SK-N-SH (cell line): ENCODE measurements around the gene AHNAK2.

Experiments used
- CHD2 ChIP-seq: fragments of 150-350 bp; IDR thresholded peaks from 2 replicates; pipeline ENCODE4 v1.6.1; 2018; ENCODE audit warnings: low read length; ENCODE audit not compliant: partially characterized antibody
- ELF1 ChIP-seq: IDR thresholded peaks from 2 replicates; pipeline ENCODE4 v1.4.0; 2012
- FOXJ3 ChIP-seq: sonication (generic); formaldehyde crosslinking; IDR thresholded peaks from 2 replicates; pipeline ENCODE4 v1.5.1; 2020; ENCODE audit warnings: mild to moderate bottlenecking, missing genetic modification reagents
- NRF1 ChIP-seq: IDR thresholded peaks from 2 replicates; pipeline ENCODE4 v1.6.1; 2012; ENCODE audit warnings: low read depth, mild to moderate bottlenecking, low read length
- POLR2AphosphoS5 ChIP-seq: IDR thresholded peaks from 2 replicates; pipeline ENCODE4 v1.6.1; 2012; ENCODE audit warnings: low read depth, low read length
- RFX5 ChIP-seq: IDR thresholded peaks from 2 replicates; pipeline ENCODE4 v1.6.1; 2012; ENCODE audit warnings: mild to moderate bottlenecking, improper control_type of control experiment, low read length
- RXRA ChIP-seq: IDR thresholded peaks from 2 replicates; pipeline ENCODE4 v1.4.0; 2012; ENCODE audit warnings: low read depth, mild to moderate bottlenecking, borderline replicate concordance
- TAF1 ChIP-seq: IDR thresholded peaks from 2 replicates; pipeline ENCODE4 v1.6.1; 2012; ENCODE audit warnings: low read depth, mild to moderate bottlenecking, low read length, moderate library complexity, borderline replicate concordance
- TCF12 ChIP-seq: IDR thresholded peaks from 2 replicates; pipeline ENCODE4 v1.4.0; 2012
- TEAD4 ChIP-seq: IDR thresholded peaks from 2 replicates; pipeline ENCODE4 v1.4.0; 2012; ENCODE audit warnings: mild to moderate bottlenecking, borderline replicate concordance; ENCODE audit not compliant: insufficient read depth
- YY1 ChIP-seq: IDR thresholded peaks from 2 replicates; pipeline ENCODE4 v1.4.0; 2012; ENCODE audit warnings: low read depth, mild to moderate bottlenecking
- TF ChIP-seq, protein P1 (sequence below): fragments of 200-600 bp; sonication (generic); IDR thresholded peaks from 2 replicates; pipeline ENCODE4 v1.6.1; 2017; ENCODE audit warnings: antibody characterized with exemption, mild to moderate bottlenecking, moderate library complexity
- TF ChIP-seq, protein P2 (sequence below): IDR thresholded peaks from 2 replicates; pipeline ENCODE4 v1.4.0; 2012; ENCODE audit warnings: low read depth
- TF ChIP-seq, protein P3 (sequence below): IDR thresholded peaks from 2 replicates; pipeline ENCODE4 v1.4.0; 2012; ENCODE audit warnings: low read depth, borderline replicate concordance

DNA sequence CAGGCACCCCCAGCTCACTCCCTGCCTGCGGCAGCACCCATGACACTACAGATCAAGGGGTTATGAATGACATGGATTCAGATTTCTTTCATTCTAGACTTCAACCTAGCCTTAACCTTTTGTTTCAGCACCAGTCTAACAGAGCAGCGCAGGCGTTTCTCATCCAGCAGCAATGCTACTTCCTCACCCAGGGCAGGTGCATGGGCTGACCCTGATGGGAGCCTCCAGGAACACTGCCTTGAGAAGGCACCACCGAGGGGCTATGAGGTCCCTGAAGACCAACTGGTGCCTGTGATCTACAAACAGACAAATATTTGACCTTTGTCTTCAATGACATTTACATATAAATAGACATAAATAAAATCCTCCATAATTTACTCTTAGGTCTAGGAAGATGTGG lies 31.9 kb upstream of the AHNAK2 start:
- TF ChIP-seq ELF1 (no peak), NRF1 (no peak), YY1 (no peak), POLR2AphosphoS5 (no peak), CHD2 (no peak), TCF12 (no peak), RXRA (no peak), RFX5 (no peak), TEAD4 (no peak), FOXJ3 (CRISPR knock-in tag) (no peak), TAF1 (no peak)
- TF ChIP-seq, protein P1, sequence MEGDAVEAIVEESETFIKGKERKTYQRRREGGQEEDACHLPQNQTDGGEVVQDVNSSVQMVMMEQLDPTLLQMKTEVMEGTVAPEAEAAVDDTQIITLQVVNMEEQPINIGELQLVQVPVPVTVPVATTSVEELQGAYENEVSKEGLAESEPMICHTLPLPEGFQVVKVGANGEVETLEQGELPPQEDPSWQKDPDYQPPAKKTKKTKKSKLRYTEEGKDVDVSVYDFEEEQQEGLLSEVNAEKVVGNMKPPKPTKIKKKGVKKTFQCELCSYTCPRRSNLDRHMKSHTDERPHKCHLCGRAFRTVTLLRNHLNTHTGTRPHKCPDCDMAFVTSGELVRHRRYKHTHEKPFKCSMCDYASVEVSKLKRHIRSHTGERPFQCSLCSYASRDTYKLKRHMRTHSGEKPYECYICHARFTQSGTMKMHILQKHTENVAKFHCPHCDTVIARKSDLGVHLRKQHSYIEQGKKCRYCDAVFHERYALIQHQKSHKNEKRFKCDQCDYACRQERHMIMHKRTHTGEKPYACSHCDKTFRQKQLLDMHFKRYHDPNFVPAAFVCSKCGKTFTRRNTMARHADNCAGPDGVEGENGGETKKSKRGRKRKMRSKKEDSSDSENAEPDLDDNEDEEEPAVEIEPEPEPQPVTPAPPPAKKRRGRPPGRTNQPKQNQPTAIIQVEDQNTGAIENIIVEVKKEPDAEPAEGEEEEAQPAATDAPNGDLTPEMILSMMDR, result no peak
- TF ChIP-seq, protein P2, sequence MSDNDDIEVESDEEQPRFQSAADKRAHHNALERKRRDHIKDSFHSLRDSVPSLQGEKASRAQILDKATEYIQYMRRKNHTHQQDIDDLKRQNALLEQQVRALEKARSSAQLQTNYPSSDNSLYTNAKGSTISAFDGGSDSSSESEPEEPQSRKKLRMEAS, result no peak
- TF ChIP-seq, protein P3, sequence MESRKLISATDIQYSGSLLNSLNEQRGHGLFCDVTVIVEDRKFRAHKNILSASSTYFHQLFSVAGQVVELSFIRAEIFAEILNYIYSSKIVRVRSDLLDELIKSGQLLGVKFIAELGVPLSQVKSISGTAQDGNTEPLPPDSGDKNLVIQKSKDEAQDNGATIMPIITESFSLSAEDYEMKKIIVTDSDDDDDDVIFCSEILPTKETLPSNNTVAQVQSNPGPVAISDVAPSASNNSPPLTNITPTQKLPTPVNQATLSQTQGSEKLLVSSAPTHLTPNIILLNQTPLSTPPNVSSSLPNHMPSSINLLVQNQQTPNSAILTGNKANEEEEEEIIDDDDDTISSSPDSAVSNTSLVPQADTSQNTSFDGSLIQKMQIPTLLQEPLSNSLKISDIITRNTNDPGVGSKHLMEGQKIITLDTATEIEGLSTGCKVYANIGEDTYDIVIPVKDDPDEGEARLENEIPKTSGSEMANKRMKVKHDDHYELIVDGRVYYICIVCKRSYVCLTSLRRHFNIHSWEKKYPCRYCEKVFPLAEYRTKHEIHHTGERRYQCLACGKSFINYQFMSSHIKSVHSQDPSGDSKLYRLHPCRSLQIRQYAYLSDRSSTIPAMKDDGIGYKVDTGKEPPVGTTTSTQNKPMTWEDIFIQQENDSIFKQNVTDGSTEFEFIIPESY, result no peak
